Pancreas (tissue), 10 donors: ENCODE data around the gene TBC1D10B. TPM values are rescaled to one million over a fixed set of nuclear protein-coding genes. Genes with fewer than 3 reads are reported as not detected.

Source experiments
- ATAC-seq, 4 donors: fragments of 200-7000 bp; cut with Tn5 transposase; one replicate each; pipeline versions ENCODE4 v1.8.0 to v1.9.1; 2020; ENCODE audit warnings: mild to moderate bottlenecking in 4 of 4, moderate library complexity in 4 of 4
- DNase-seq, 6 donors: peaks; one replicate each; pipeline ENCODE4 v3.0.0-alpha.2; 2020
- FAIRE-seq: peaks from 2 replicates; lab custom pipeline; 2012; peaks lifted over from hg19 to GRCh38; lab: Jason Lieb, UNC
- H3K27ac ChIP-seq, 4 donors: fragments of 200-600 bp; sonication (generic); 1 replicate in 3 of 4; 2 replicates in 1 of 4; pipeline versions ENCODE4 v1.5.0 to v1.8.0; 2020
- H3K27me3 ChIP-seq, 4 donors: fragments of 200-600 bp; one replicate each; pipeline ENCODE4 v1.8.0; 2021
- H3K36me3 ChIP-seq, 3 donors: fragments of 200-600 bp; sonication (generic) in 1 of 3; one replicate each; pipeline versions ENCODE4 v1.5.0 to v1.8.0; 2020 to 2021
- H3K4me1 ChIP-seq, 3 donors: fragments of 200-600 bp; one replicate each; pipeline ENCODE4 v1.8.0; 2021
- H3K4me3 ChIP-seq, 4 donors: fragments of 200-600 bp; sonication (generic) in 2 of 4; one replicate each; pipeline versions ENCODE4 v1.5.0 to v1.8.0; 2020 to 2021
- H3K9me3 ChIP-seq, 4 donors: fragments of 200-600 bp; one replicate each; pipeline ENCODE4 v1.8.0; 2021
- WGBS, 2 donors: extraction: QIAGEN DNeasy Blood & Tissue Kit; methylation state at CpG; one replicate each; pipeline ENCODE4 v1.1.7; 2013; 5-methylcytosine and 5-hydroxymethylcytosine counted together
- intact Hi-C, 3 donors: fragments of 100-400 bp; cut with DNase I; formaldehyde crosslinking; loops; one replicate each; pipeline versions ENCODE4 v1.11.1 to v1.14.2; 2022
- polyA plus RNA-seq, 2 donors: library from polyadenylated mRNA; stranded (reverse); fragments of 200-250 nt; gene quantifications; one replicate each; pipeline ENCODE4 v1.2.3, GENCODE V29; 2013
- total RNA-seq, 6 donors: library from RNA; stranded (reverse); fragmentation: NEBNext Ultra II Directional in 4 of 6; extraction: Animal tissue kit (Norgen Biotek cat#: 25700) in 4 of 6; gene quantifications; one replicate each; pipeline versions ENCODE4 v1.2.1 to v1.2.4, GENCODE V29; 2021 to 2023
- TF ChIP-seq, protein P1 (sequence below), 4 donors: fragments of 200-600 bp; sonication (generic) in 3 of 4; IDR thresholded peaks; one replicate each; pipeline versions ENCODE4 v1.5.0 to v1.8.0; 2021; ENCODE audit warnings: antibody characterized with exemption in 4 of 4
- donor health status: healthy with polysubstance abuse.
- donor health status: DM: no; HTN: no; CAD: no; lungs with moderate emphysema.
- donor health status: DM: no; HTN: no; CAD: no.
- donor health status: control.
- donor health status: control.
- donor health status: Bipolar disorder and iron deficiency.
- donor health status: DM: yes; HTN: yes; CAD: no.
- donor health status: DM: no; HTN: no; CAD: no.
- donor health status: DM: no; HTN: no; CAD: no.
- donor health status: DM: yes; HTN: yes; CAD: no.

The TBC1D10B gene
- total and polyA plus RNA-seq, 8 donors = 14.5 to 28.2 (median 15.6) TPM

DNA sequence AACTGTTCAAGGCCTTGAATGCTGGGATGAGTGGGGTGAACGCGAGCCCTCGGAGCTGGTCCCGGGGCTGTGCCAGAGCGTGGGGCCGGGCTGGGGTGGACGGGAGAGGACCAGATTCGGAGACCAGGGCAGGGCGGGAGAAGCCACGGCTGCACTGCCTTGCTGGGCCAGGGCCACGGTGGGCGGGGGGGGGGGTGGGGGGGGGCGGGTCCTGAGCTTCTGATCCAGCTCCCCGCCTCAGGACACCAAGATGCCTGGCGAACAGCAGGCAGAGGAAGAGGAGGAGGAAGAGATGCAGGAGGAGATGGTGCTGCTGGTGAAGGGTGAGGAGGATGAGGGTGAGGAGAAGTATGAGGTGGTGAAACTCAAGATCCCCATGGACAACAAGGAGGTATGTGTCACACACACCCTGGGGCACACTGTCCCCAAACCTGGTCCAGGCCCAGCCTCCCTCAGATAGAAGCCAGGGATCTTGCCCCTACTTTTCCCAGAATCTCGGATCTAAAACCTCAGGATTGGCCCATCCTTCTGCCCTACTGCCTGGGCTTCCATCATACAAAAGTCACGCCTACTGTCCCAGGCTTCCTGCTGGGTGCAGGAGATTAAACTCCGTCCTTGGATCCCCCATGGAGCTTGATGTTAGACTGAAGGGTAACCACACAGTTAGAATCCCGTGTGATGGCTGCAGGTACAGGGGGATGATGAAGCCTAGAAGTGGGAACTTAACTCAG, 37.7 kb upstream of the TBC1D10B start:
- WGBS, 2 donors = 10 to 23% methylated on average over 9 to 18 of the region's 19 CpGs
- FAIRE-seq = no peak
- peak overlapping the region; percentile 54 to 86 (median 79) for H3K27ac ChIP-seq
- H3K27me3 ChIP-seq = no peaks in the 10 kb centered on the region
- H3K4me1 ChIP-seq = peaks cover 4 to 14% (median 7%) of the 10 kb centered on the region in 3 donors
- peak; percentile 2 to 25 (median 6) for ATAC-seq
- H3K9me3 ChIP-seq = no peaks in the 10 kb centered on the region
- TF ChIP-seq, protein P1, sequence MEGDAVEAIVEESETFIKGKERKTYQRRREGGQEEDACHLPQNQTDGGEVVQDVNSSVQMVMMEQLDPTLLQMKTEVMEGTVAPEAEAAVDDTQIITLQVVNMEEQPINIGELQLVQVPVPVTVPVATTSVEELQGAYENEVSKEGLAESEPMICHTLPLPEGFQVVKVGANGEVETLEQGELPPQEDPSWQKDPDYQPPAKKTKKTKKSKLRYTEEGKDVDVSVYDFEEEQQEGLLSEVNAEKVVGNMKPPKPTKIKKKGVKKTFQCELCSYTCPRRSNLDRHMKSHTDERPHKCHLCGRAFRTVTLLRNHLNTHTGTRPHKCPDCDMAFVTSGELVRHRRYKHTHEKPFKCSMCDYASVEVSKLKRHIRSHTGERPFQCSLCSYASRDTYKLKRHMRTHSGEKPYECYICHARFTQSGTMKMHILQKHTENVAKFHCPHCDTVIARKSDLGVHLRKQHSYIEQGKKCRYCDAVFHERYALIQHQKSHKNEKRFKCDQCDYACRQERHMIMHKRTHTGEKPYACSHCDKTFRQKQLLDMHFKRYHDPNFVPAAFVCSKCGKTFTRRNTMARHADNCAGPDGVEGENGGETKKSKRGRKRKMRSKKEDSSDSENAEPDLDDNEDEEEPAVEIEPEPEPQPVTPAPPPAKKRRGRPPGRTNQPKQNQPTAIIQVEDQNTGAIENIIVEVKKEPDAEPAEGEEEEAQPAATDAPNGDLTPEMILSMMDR (IDR thresholded peaks at IDR 0.05) = no peak
- intact Hi-C loops = no loop called here
- H3K4me3 ChIP-seq = peak overlapping the region; percentile 52 to 66 (median 60)
- H3K36me3 ChIP-seq = no peaks in the 10 kb centered on the region
- DNase-seq = no peak

DNA sequence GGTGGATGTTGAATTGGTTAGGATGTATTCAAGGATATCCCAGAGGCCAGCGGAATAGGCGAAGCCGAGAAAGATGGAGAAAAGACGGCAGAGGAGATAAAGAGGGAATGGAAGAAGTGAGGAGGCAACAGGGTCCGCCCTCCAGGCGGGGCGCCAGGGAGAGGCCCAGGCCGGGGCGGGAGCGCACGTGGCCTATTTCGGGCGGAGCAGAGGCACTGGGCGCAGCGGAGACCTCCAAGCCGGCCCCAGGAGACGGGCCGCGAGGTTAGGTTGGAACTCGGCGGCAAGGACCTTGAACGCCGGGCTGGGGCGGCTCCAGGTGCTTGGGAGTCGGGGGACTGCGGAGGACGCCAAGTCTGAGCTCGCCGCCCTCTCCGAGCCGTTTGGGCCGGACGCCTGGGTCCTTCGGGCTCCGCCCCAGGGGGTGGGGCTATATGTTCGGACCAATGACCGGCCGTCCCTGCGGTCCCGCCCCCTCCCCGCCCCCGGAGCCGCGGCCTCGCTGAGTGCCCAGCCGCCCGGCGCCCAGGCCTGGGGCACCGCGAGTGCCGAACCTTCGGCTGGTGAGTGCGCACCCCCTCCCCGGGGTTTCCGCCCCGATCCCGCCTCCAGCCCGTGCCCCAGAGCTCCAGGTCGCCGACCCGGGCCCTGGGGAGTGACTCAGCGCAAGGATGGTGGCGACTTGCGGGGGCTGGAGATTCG, 37.0 kb upstream of the TBC1D10B start, which contains the start of gene ZNF771:
TSS of gene ZNF771 (plus strand) at position 505 of the 702 bp plus-strand sequence. CDS start 448 bp downstream, outside the sequence.
- 1% methylated on average over 47 to 65 of the region's 65 CpGs for WGBS, 2 donors
- no peak for FAIRE-seq
- peaks cover 0 to 12% (median 5%) of the 10 kb centered on the region in 3 donors for H3K4me1 ChIP-seq
- intact Hi-C loops = no loop called here
- H3K4me3 ChIP-seq = peak within 1 kb of the TSS; percentile 52 to 66 (median 60)
- ATAC-seq = peak; percentile 94 to 96 (median 95)
- H3K9me3 ChIP-seq = no peaks in the 10 kb centered on the region
- DNase-seq = peak; percentile 92 to 98 (median 96)
- no peaks in the 10 kb centered on the region for H3K27me3 ChIP-seq
- H3K36me3 ChIP-seq = no peaks in the 10 kb centered on the region
- peak within 1 kb of the TSS; percentile 54 to 86 (median 79) for H3K27ac ChIP-seq
- TF ChIP-seq, protein P1 (IDR thresholded peaks at IDR 0.05) = no peak

DNA sequence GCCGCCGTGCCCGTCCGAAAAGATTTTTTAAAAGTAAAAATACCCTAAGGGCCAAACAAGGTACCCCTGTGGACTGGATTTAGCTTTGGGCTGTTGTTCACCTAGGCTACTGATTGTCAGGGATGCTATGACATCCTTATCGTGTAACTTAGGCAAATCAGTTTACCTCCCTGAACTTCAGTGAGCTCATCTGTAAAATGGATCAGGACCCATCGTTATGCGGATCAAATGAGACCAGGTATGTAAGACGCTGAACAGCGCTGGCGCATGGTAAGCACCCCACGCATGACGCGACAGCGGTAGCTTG, 36.5 kb upstream of the TBC1D10B start:
- peak overlapping the region; percentile 52 to 66 (median 60) for H3K4me3 ChIP-seq
- no peak for DNase-seq

DNA sequence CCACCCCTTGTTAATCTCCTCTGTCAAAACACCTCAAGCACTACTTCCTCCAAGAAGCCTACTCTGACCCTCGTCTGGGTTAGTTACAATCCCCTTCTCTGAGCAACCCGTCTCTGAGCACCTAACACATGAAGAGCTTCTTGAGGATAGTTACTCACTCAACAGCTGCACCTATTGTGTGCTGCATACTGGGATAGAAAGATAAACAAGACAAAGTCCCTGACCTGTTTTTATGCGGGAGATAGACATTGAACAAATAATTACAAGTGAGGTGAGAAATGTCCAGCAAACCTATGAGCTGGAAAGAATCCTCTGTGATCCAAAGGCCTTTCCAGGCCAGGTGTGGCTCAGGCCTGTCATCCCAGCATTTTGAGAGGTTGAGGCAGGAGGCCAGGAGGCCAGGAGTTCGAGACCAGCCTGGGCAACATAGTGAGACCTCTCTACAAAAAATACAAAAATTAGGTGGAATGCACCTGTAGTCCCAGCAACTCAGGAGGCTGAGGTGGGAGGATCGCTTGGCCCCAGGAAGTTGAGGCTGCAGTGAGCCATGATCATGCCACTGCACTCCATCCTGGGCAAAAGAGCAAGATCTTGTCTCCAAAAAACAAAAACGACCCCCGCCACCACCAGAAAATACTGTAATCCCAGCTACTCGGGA, 31.6 kb upstream of the TBC1D10B start:
- no peak for FAIRE-seq
- H3K4me1 ChIP-seq = no peaks in the 10 kb centered on the region
- H3K27ac ChIP-seq = no peak overlapping the region
- DNase-seq = no peak
- WGBS, 2 donors = 57 to 65% methylated on average over 8 of the region's 8 CpGs
- no peaks in the 10 kb centered on the region for H3K9me3 ChIP-seq
- ATAC-seq = no peak
- TF ChIP-seq, protein P1 (IDR thresholded peaks at IDR 0.05) = no peak
- peaks cover 0 to 9% (median 0%) of the 10 kb centered on the region in 3 donors for H3K36me3 ChIP-seq
- H3K4me3 ChIP-seq = no peak overlapping the region
- no peaks in the 10 kb centered on the region for H3K27me3 ChIP-seq
- intact Hi-C loops = no loop called here

More for the DNA sequence above, 36.5 kb upstream of the TBC1D10B start:
- Histone ChIP-seq H3K4me1 (peaks cover 0 to 12% (median 5%) of the 10 kb centered on the region in 3 donors), H3K36me3 (no peaks in the 10 kb centered on the region), H3K9me3 (no peaks in the 10 kb centered on the region), H3K27me3 (no peaks in the 10 kb centered on the region), H3K27ac (peak overlapping the region; percentile 54 to 86 (median 79))
- WGBS, 2 donors = 10 to 11% methylated on average over 14 of the region's 14 CpGs
- intact Hi-C loops = no loop called here
- TF ChIP-seq, protein P1 (IDR thresholded peaks at IDR 0.05) = no peak
- FAIRE-seq (no peak), ATAC-seq (no peak)
